HepG2 (cell line): ENCODE data around the gene MYO7B. TPM values are rescaled to one million over a fixed set of nuclear protein-coding genes. Genes with fewer than 3 reads are reported as not detected.

ENCODE experiments used
- ATAC-seq: fragments of 200-7000 bp; cut with Tn5 transposase; 3 replicates; pipeline ENCODE4 v1.9.1; 2020; ENCODE audit warnings: mild to moderate bottlenecking, moderate library complexity
- BruUV-seq: library from RNA; stranded (reverse); fragments of 400-500 nt; replicated peaks from 2 replicates; lab custom pipeline; 2021; lab: Mats Ljungman, UMichigan
- CTCF ChIA-PET: fragments of 300-600 bp; formaldehyde crosslinking; extraction: SDS; loops from one replicate; lab custom pipeline; 2021; ENCODE audit warnings: low total read pairs, inconsistent platforms, low intra/inter-chr PET ratio; lab: Yijun Ruan, JAX
- POLR2A ChIA-PET: fragments of 350-600 bp; sonication (Branson Sonifier 250); formaldehyde crosslinking; loops from one replicate; lab custom pipeline; 2020; ENCODE audit warnings: antibody characterized with exemption, inconsistent platforms; lab: Yijun Ruan, JAX
- DNase-seq: peaks from one replicate; pipeline ENCODE4 v3.0.0-alpha.2; 2015; ENCODE audit warnings: low spot score
- FAIRE-seq: peaks from 3 replicates; lab custom pipeline; 2011; peaks lifted over from hg19 to GRCh38; lab: Jason Lieb, UNC
- H2AFZ ChIP-seq: one replicate; pipeline ENCODE4 v1.6.1; 2011; ENCODE audit warnings: low read length, inconsistent platforms
- H3K27ac ChIP-seq: fragments of 300-600 bp; 3 replicates; pipeline ENCODE4 v1.8.0; 2011; ENCODE audit warnings: mixed run types, mild to moderate bottlenecking, mixed read lengths, low read length, inconsistent platforms; ENCODE audit not compliant: insufficient read depth; ENCODE audit errors: extremely low read length
- H3K27me3 ChIP-seq, 2 experiments: fragments of 200-600 bp in 1 of 2; 2 replicates in 1 of 2; 3 replicates in 1 of 2; pipeline versions ENCODE4 v1.6.0 to v1.8.0; 2011; ENCODE audit warnings: low read length in 2 of 2, mild to moderate bottlenecking in 2 of 2, moderate library complexity in 2 of 2, inconsistent platforms in 1 of 2; ENCODE audit not compliant: insufficient read depth in 2 of 2, control insufficient read depth in 1 of 2
- H3K36me3 ChIP-seq, 2 experiments: fragments of 200-600 bp in 1 of 2; replicated peaks in 1 of 2; 2 replicates in 1 of 2; 3 replicates in 1 of 2; pipeline versions ENCODE4 v1.5.1 to v1.8.0; 2011; ENCODE audit warnings: low read length in 2 of 2, inconsistent platforms in 1 of 2; ENCODE audit not compliant: insufficient read depth in 2 of 2, control insufficient read depth in 1 of 2
- H3K4me1 ChIP-seq: 2 replicates; pipeline ENCODE4 v1.5.1; 2012; ENCODE audit warnings: low read length, inconsistent platforms; ENCODE audit not compliant: insufficient read depth
- H3K4me2 ChIP-seq: 2 replicates; pipeline ENCODE4 v1.6.0; 2011; ENCODE audit warnings: low read depth, low read length, inconsistent platforms
- H3K4me3 ChIP-seq, 3 experiments: fragments of 200-600 bp in 1 of 3; sonication (generic), shearing (Covaris generic) in 1 of 3; replicated peaks in 1 of 3; 2 replicates each; pipeline ENCODE4 v1.5.1; 2011 to 2016; ENCODE audit warnings: low read length in 3 of 3, inconsistent platforms in 2 of 3, low read depth in 2 of 3, mild to moderate bottlenecking in 2 of 3, control low read depth in 1 of 3, mixed read lengths in 1 of 3; ENCODE audit not compliant: insufficient read depth in 1 of 3
- H3K79me2 ChIP-seq: one replicate; pipeline ENCODE4 v1.6.1; 2011; ENCODE audit warnings: low read length, inconsistent platforms; ENCODE audit not compliant: insufficient read depth
- H3K9ac ChIP-seq: 2 replicates; pipeline ENCODE4 v1.6.0; 2011; ENCODE audit warnings: mild to moderate bottlenecking, low read depth, low read length, inconsistent platforms; ENCODE audit not compliant: insufficient read depth
- H3K9me3 ChIP-seq: 2 replicates; pipeline ENCODE4 v1.5.1; 2012; ENCODE audit warnings: mild to moderate bottlenecking, low read length
- H4K20me1 ChIP-seq: 2 replicates; pipeline ENCODE4 v1.6.0; 2011; ENCODE audit warnings: inconsistent platforms, mild to moderate bottlenecking, low read length, moderate library complexity; ENCODE audit not compliant: insufficient read depth
- CSRNP1 ChIP-seq: sonication (generic); formaldehyde crosslinking; IDR thresholded peaks from 2 replicates; pipeline ENCODE4 v1.8.1; 2023; ENCODE audit warnings: mild to moderate bottlenecking, missing genetic modification reagents
- CSRNP2 ChIP-seq: sonication (generic); formaldehyde crosslinking; conservative IDR thresholded peaks from 2 replicates; pipeline ENCODE4 v1.8.0; 2022; ENCODE audit warnings: low read depth, missing genetic modification reagents
- FLYWCH1 ChIP-seq: sonication (generic); formaldehyde crosslinking; IDR thresholded peaks from 2 replicates; pipeline ENCODE4 v1.8.1; 2023; ENCODE audit warnings: mild to moderate bottlenecking, missing genetic modification reagents
- GLI4 ChIP-seq: sonication (generic); formaldehyde crosslinking; IDR thresholded peaks from 2 replicates; pipeline ENCODE4 v1.5.1; 2020; ENCODE audit warnings: missing genetic modification reagents, mild to moderate bottlenecking, moderate library complexity, borderline replicate concordance
- HNF4A ChIP-seq: sonication (generic); formaldehyde crosslinking; IDR thresholded peaks from 2 replicates; pipeline ENCODE4 v1.4.0; 2020; ENCODE audit warnings: missing genetic modification reagents
- MEF2D ChIP-seq: sonication (generic); formaldehyde crosslinking; IDR thresholded peaks from 2 replicates; pipeline ENCODE4 v1.5.1; 2020; ENCODE audit warnings: mild to moderate bottlenecking, missing genetic modification reagents
- NCOA5 ChIP-seq: sonication (generic); formaldehyde crosslinking; IDR thresholded peaks from 2 replicates; pipeline ENCODE4 v1.4.0; 2020; ENCODE audit warnings: missing genetic modification reagents
- SIN3A ChIP-seq: IDR thresholded peaks from 2 replicates; pipeline ENCODE4 v1.6.1; 2011; ENCODE audit warnings: low read depth, mild to moderate bottlenecking, control low read depth, low read length, borderline replicate concordance
- SOX5 ChIP-seq: IDR thresholded peaks from 2 replicates; pipeline ENCODE4 v1.6.1; 2016; ENCODE audit warnings: borderline replicate concordance
- TFDP2 ChIP-seq: sonication (generic); formaldehyde crosslinking; IDR thresholded peaks from 2 replicates; pipeline ENCODE4 v1.4.0; 2020; ENCODE audit warnings: missing genetic modification reagents
- ZNF224 ChIP-seq: sonication (generic); formaldehyde crosslinking; IDR thresholded peaks from 2 replicates; pipeline ENCODE4 v1.5.0; 2020; ENCODE audit warnings: mild to moderate bottlenecking, missing genetic modification reagents
- ZNF83 ChIP-seq: sonication (generic); formaldehyde crosslinking; IDR thresholded peaks from 2 replicates; pipeline ENCODE4 v1.4.0; 2020; ENCODE audit warnings: missing genetic modification reagents, mild to moderate bottlenecking, borderline replicate concordance
- WGBS: methylation state at CpG from one replicate; pipeline ENCODE4 v1.1.6; 2017; ENCODE audit warnings: low lambda C conversion rate; 5-methylcytosine and 5-hydroxymethylcytosine counted together
- in situ Hi-C: cut with HindIII; loops from 2 replicates; pipeline ENCODE4 v1.10.0; 2017; ENCODE audit warnings: low pct_unique_long_range_greater_than_20kb; ENCODE audit not compliant: extremely low pct_ligation_motif_present
- intact Hi-C: fragments of 100-400 bp; cut with micrococcal nuclease; formaldehyde crosslinking; loops from one replicate; pipeline ENCODE4 v1.10.0; 2022; ENCODE audit not compliant: unreplicated experiment
- polyA plus RNA-seq, 8 experiments: library from polyadenylated mRNA; depleted of rRNA in 3 of 8; stranded (reverse) in 7 of 8; unstranded in 1 of 8; fragments of >200 nt; fragmentation: Illumina TruSeq in 4 of 8; extraction: Trizol in 4 of 8; gene quantifications; 2 replicates each; pipeline versions ENCODE4 v1.2.1 to v1.2.3, GENCODE V29; 2011 to 2016; ENCODE audit warnings: low read depth in 4 of 8, missing spikeins in 1 of 8, mixed read lengths in 1 of 8; ENCODE audit not compliant: insufficient read depth in 1 of 8
- total RNA-seq, 5 experiments: library from RNA; depleted of rRNA; stranded (reverse); fragments of >200 nt; fragmentation: Illumina TruSeq; extraction: Trizol; gene quantifications; 2 replicates each; pipeline ENCODE4 v1.2.3, GENCODE V29; 2016; ENCODE audit warnings: low read depth in 1 of 5
- TF ChIP-seq, protein P1 (sequence below): IDR thresholded peaks from 2 replicates; pipeline ENCODE4 v1.6.1; 2016
- TF ChIP-seq, protein P2 (sequence below): sonication (generic); formaldehyde crosslinking; IDR thresholded peaks from 2 replicates; pipeline ENCODE4 v1.5.1; 2020; ENCODE audit warnings: missing genetic modification reagents, mild to moderate bottlenecking, borderline replicate concordance

Gene MYO7B
- total and polyA plus RNA-seq, 2 of the 13 experiments (the other 11 are each of a cell fraction or from before 2014, with no cell fraction given), result not detected

DNA sequence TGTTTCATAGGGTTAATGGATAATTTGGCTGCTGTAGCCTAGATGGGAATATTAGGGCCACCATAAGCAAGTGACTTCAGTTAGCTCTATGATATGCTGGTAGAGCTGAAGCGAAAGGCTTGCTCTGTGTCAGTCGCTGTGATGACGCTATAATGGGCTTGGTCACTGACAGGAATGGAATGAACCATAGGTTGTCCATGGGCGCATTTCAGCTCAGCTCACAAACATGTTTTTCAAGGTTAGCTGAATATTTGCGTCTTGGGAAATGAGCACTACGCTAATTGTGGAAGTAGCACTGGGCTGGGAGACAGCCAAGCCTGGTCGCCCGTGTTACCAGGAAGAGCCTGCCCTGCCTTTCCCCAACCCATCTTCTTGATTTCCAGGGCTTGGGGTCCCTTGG lies 3.2 kb upstream of the MYO7B start:
- no TSS peak for BruUV-seq
- H3K36me3 ChIP-seq, result no peaks in the 10 kb centered on the region
- H4K20me1 ChIP-seq, result no peaks in the 10 kb centered on the region
- in situ Hi-C loops (no loop called here), intact Hi-C loops (loop anchor here (10.0 kb wide), 1 partner anchor 113 kb away; the partner anchor contains the start of gene GPR17)
- no peaks in the 10 kb centered on the region for H3K79me2 ChIP-seq
- H3K9me3 ChIP-seq, result peaks cover 5% of the 10 kb centered on the region
- H2AFZ ChIP-seq, result no peak overlapping the region
- no peak overlapping the region for H3K27ac ChIP-seq
- no peak for DNase-seq
- H3K27me3 ChIP-seq, result peaks cover 10 to 30% of the 10 kb centered on the region in 2 experiments; a peak in 4 of 5 replicates
- 70% methylated on average over 8 of the region's 8 CpGs for WGBS
- H3K4me1 ChIP-seq, result peaks cover 39% of the 10 kb centered on the region
- no peak overlapping the region for H3K9ac ChIP-seq
- no peak for ATAC-seq
- ChIA-PET POLR2A (no interaction called here), CTCF (no interaction called here)
- TF ChIP-seq, protein P1, sequence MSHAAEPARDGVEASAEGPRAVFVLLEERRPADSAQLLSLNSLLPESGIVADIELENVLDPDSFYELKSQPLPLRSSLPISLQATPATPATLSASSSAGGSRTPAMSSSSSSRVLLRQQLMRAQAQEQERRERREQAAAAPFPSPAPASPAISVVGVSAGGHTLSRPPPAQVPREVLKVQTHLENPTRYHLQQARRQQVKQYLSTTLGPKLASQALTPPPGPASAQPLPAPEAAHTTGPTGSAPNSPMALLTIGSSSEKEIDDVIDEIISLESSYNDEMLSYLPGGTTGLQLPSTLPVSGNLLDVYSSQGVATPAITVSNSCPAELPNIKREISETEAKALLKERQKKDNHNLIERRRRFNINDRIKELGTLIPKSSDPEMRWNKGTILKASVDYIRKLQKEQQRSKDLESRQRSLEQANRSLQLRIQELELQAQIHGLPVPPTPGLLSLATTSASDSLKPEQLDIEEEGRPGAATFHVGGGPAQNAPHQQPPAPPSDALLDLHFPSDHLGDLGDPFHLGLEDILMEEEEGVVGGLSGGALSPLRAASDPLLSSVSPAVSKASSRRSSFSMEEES (CRISPR knock-in tag), result no peak
- TF ChIP-seq CSRNP1 (CRISPR knock-in tag) (no peak), SIN3A (no peak), CSRNP2 (no peak), NCOA5 (CRISPR knock-in tag) (no peak), ZNF224 (CRISPR knock-in tag) (no peak), ZNF83 (CRISPR knock-in tag) (no peak), MEF2D (CRISPR knock-in tag) (no peak), GLI4 (CRISPR knock-in tag) (no peak), SOX5 (CRISPR knock-in tag) (no peak), TFDP2 (CRISPR knock-in tag) (no peak), HNF4A (CRISPR knock-in tag) (no peak), FLYWCH1 (no peak)
- TF ChIP-seq, protein P2, sequence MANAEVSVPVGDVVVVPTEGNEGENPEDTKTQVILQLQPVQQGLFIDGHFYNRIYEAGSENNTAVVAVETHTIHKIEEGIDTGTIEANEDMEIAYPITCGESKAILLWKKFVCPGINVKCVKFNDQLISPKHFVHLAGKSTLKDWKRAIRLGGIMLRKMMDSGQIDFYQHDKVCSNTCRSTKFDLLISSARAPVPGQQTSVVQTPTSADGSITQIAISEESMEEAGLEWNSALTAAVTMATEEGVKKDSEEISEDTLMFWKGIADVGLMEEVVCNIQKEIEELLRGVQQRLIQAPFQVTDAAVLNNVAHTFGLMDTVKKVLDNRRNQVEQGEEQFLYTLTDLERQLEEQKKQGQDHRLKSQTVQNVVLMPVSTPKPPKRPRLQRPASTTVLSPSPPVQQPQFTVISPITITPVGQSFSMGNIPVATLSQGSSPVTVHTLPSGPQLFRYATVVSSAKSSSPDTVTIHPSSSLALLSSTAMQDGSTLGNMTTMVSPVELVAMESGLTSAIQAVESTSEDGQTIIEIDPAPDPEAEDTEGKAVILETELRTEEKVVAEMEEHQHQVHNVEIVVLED (CRISPR knock-in tag), result no peak
- no peak for FAIRE-seq
- no peak overlapping the region for H3K4me2 ChIP-seq
- H3K4me3 ChIP-seq, result no peak overlapping the region
